GM12891 (cell line): Measurements from ENCODE around the gene CNOT2.

Source experiments
- DNase-seq: peaks from one replicate; pipeline ENCODE4 v3.0.0; 2011; ENCODE audit warnings: low spot score; ENCODE audit not compliant: insufficient read length
- FAIRE-seq: peaks from 2 replicates; lab custom pipeline; 2011; peaks lifted over from hg19 to GRCh38; lab: Jason Lieb, UNC
- PAX5 ChIP-seq: IDR thresholded peaks from 2 replicates; pipeline ENCODE4 v1.6.1; 2011; ENCODE audit warnings: low read length, moderate library complexity, mild to moderate bottlenecking; ENCODE audit not compliant: insufficient read depth, severe bottlenecking
- POLR2A ChIP-seq: IDR thresholded peaks from 2 replicates; pipeline ENCODE4 v1.6.1; 2011; ENCODE audit warnings: low read depth, low read length, control low read depth
- POLR2AphosphoS5 ChIP-seq: IDR thresholded peaks from 2 replicates; pipeline ENCODE4 v1.6.1; 2011; ENCODE audit warnings: low read depth, low read length, control low read depth
- POU2F2 ChIP-seq: IDR thresholded peaks from 2 replicates; pipeline ENCODE4 v1.6.1; 2011; ENCODE audit warnings: low read depth, mild to moderate bottlenecking, control low read depth, low read length, moderate library complexity
- SPI1 ChIP-seq: IDR thresholded peaks from 2 replicates; pipeline ENCODE4 v1.6.1; 2011; ENCODE audit warnings: low read depth, low read length, control low read depth
- TAF1 ChIP-seq: IDR thresholded peaks from 2 replicates; pipeline ENCODE4 v1.6.1; 2011; ENCODE audit warnings: low read depth, low read length, control low read depth

CNOT2 gene

DNA sequence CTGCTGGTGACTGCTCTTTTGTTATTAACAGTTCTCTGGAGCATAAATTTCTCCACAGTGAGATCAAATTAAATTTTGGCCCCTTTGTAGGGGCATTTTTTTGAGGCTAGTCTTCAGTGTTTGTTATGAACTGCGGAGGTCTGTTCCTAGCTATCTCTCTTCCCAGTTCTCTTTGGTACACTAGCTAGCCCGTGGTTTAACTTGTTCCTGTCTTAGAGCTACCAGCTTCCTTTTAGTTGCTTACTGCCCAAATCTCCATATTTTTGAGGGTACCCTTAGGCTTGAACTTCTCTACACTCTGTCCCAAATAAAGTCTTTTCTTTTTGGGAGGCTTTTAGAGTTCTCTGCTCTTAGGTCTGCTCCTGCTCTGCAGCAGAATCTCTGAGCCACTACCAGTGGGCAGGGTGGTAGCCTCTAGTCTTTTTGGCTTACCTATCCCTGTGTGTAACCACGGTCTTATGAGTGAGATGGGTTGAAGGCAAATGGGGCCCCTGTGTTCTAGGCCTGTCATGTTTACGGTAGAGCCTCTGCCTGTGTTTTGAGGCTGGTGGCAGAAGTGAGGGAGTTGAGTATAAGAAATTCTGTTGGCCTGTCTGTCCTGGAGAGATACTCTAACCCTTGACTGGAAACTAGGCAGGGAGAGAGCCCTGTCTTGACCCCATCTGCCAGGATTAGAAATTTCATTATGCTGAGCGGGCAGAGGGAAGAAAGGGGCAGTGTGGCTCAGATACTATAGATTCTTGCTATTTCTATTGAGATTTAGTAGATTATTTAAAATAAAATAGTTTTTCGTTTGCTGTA lies 21.0 kb downstream of the CNOT2 start:
- no peak for DNase-seq
- FAIRE-seq, result peak; percentile 43
- TF ChIP-seq SPI1 (no peak), POLR2AphosphoS5 (no peak), TAF1 (no peak), POLR2A (no peak), POU2F2 (no peak)

DNA sequence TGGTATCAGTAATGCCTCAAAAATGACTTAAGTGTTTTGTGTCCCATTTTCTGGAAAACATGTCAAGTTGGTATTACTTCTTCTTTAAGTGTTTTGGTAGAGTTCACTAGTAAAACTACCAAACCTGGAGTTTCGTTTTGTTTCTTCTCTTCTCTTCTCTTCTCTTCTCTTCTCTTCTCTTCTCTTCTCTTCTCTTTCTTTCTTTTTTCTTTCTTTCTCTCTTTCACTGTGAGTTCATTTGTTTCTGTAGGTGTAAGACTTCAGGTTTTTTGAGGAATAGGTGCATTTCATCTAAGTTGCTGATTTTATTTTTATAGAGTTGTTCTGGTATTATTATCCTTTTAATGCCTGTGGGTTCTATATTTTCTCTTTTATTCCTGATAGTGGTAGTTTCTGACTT lies 21.9 kb downstream of the CNOT2 start:
- DNase-seq, result no peak
- FAIRE-seq, result no peak
- no peak for TF ChIP-seq TAF1
- no peak for TF ChIP-seq POU2F2
- no peak for TF ChIP-seq POLR2AphosphoS5
- TF ChIP-seq SPI1, result no peak

DNA sequence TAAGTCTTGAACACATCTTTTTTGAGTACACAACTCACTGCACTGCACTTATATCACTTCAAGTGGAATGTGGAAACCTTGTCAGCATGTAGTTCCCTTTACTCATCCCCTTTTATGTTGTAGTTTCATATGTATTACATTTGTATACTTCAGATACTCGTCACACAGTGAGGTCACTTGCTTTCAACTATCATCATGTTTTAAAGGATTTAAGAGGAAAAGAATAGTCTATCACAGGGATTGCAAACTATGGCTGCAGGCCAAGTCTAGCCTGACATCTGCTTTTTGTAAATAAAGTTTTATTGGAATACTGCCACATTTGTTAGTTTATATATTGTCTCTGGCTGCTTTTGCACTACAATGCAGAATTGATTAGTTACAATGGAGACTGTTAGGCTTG lies 24.3 kb downstream of the CNOT2 start:
- TF ChIP-seq PAX5 (no peak), SPI1 (no peak), POLR2AphosphoS5 (no peak), TAF1 (no peak), POU2F2 (no peak), POLR2A (no peak)
- FAIRE-seq (no peak), DNase-seq (no peak)

DNA sequence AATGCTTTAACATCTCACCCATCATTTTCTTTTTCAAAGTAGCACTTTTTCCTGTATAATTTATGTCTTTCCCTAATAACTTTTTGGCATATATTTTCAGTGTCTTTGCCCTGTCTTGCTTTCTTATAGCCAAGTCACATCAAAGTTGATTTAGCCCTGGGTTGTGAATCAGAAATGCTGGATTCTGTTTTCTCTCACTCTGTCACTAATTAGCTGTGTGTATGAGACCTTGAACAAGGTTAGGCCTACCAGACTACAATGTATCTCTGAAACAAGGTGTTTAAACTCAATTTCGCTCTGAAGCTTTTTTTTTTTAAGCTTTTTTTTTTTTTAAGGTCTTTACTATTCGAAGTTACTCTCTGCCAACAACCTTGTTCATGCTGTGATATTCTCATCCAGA lies 25.7 kb downstream of the CNOT2 start:
- no peak for FAIRE-seq
- DNase-seq, result no peak
- TF ChIP-seq SPI1, result no peak
- TF ChIP-seq POLR2AphosphoS5, result no peak
- no peak for TF ChIP-seq POU2F2
- TF ChIP-seq TAF1, result no peak
- TF ChIP-seq PAX5, result no peak
- TF ChIP-seq POLR2A, result no peak

GRCh38 chr12:70270108-70270507 lies 26.9 kb downstream of the CNOT2 start:
- TF ChIP-seq SPI1 (no peak), POU2F2 (no peak), TAF1 (no peak), POLR2A (no peak), POLR2AphosphoS5 (no peak), PAX5 (no peak)
- FAIRE-seq, result no peak

GRCh38 chr12:70271025-70271424 lies 27.8 kb downstream of the CNOT2 start:
- no peak for DNase-seq
- TF ChIP-seq POLR2A (no peak), POU2F2 (no peak), PAX5 (no peak), POLR2AphosphoS5 (no peak), SPI1 (no peak), TAF1 (no peak)
- no peak for FAIRE-seq

More at GRCh38 chr12:70270108-70270507, 26.9 kb downstream of the CNOT2 start:
- DNase-seq, result no peak

DNA sequence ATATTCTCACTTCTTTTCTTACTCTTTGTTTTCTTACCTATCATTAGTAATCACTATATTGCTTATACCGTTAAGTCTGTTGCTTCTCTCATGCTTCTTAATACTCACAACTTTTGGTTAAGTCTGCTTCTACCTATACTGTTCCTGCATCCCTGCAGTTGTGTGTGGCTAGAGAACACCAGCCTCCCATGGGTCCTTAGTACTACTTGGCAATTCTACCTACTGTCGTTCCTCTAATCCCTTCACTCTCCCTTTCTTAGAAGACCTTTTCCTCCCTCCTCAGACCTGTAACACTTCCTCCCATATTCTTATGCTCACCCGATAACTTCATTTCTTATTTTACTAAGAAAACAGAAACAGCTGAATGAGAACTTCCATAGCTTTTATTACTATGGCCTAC lies 29.3 kb downstream of the CNOT2 start:
- TF ChIP-seq TAF1 (no peak), PAX5 (no peak), POLR2AphosphoS5 (no peak), POLR2A (no peak), SPI1 (no peak), POU2F2 (no peak)
- DNase-seq (no peak), FAIRE-seq (no peak)

DNA sequence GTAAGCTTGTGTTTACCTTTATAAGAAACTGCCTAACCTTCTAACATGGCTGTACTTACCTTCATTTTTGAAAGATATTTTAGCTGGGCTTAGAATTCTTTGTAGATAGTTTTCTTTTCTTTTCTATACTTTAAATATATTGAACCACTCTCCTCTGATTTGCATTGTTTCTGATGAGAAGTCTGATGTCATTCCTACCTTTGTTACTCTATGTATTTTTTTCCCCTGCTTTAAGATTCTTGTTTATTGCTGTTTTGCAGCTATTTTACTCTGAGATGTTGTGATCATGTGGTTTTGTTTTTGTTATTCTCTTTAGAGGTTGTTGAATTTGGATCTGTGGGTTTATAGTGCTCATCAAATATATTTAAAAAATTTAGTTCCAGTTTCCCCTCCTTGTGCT lies 31.8 kb downstream of the CNOT2 start:
- no peak for DNase-seq
- TF ChIP-seq PAX5, result no peak
- TF ChIP-seq POLR2AphosphoS5, result no peak
- no peak for TF ChIP-seq POLR2A
- TF ChIP-seq SPI1, result no peak
- no peak for TF ChIP-seq TAF1
- TF ChIP-seq POU2F2, result no peak
- FAIRE-seq, result no peak

- DNase-seq (no peak), FAIRE-seq (peak; percentile 33)
- TF ChIP-seq POLR2AphosphoS5, result no peak
- TF ChIP-seq TAF1, result no peak
- no peak for TF ChIP-seq PAX5
- TF ChIP-seq POU2F2, result no peak
- no peak for TF ChIP-seq SPI1
- no peak for TF ChIP-seq POLR2A
Measured at GRCh38 chr12:70277973-70278372, 34.7 kb downstream of the CNOT2 start.

GRCh38 chr12:70278945-70279344 lies 35.7 kb downstream of the CNOT2 start:
- no peak for DNase-seq
- TF ChIP-seq PAX5 (no peak), POU2F2 (no peak), SPI1 (no peak), POLR2A (no peak), POLR2AphosphoS5 (no peak), TAF1 (no peak)
- FAIRE-seq, result no peak
